HAP-1 (cell line): ENCODE data around the gene TMC3.

Source experiments
- DNase-seq, 2 experiments: peaks; one replicate each; pipeline ENCODE4 v3.0.0-alpha.2; 2016 to 2020; ENCODE audit warnings: low spot score in 2 of 2
- H3K27me3 ChIP-seq: fragments of 250-450 bp; sonication (Bioruptor Pico); 2 replicates; pipeline ENCODE4 v1.5.1; 2020; ENCODE audit warnings: low read depth, mild to moderate bottlenecking, moderate library complexity
- H3K36me3 ChIP-seq: fragments of 250-450 bp; sonication (Bioruptor Pico); replicated peaks from 2 replicates; pipeline ENCODE4 v1.5.1; 2020; ENCODE audit warnings: mild to moderate bottlenecking
- H3K4me1 ChIP-seq: fragments of 250-450 bp; sonication (Bioruptor Pico); 2 replicates; pipeline ENCODE4 v1.5.1; 2020; ENCODE audit warnings: mild to moderate bottlenecking
- H3K4me3 ChIP-seq: fragments of 250-450 bp; sonication (Bioruptor Pico); 2 replicates; pipeline ENCODE4 v1.5.1; 2020; ENCODE audit warnings: mild to moderate bottlenecking, moderate library complexity
- H3K9me3 ChIP-seq: fragments of 250-450 bp; sonication (Bioruptor Pico); 2 replicates; pipeline ENCODE4 v1.5.1; 2020; ENCODE audit warnings: mild to moderate bottlenecking, moderate library complexity
- in situ Hi-C: fragments of 300-500 bp; cut with MboI; formaldehyde crosslinking; loops from 3 replicates; pipeline ENCODE4 v1.14.3; 2020; ENCODE audit warnings: low sequenced_read_pairs, inconsistent platforms, mixed read lengths

TMC3 gene

DNA sequence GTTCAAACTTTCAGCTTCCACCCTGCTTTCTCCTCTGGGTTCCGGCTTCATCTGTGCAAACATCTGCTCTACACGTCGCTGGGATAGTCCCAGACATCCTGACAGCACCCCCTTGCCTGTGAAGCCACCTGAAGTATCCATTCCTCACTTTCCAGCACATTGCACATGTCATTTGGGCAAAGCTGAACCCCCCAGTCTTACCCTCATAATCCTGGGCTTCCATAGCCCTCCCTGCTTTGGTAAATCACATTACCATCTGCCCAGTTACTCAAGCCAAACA lies 92.6 kb downstream of the TMC3 start:
- in situ Hi-C loops, result no loop called here
- Histone ChIP-seq H3K9me3 (no peaks in the 10 kb centered on the region), H3K27me3 (peaks cover 40% of the 10 kb centered on the region), H3K36me3 (no peaks in the 10 kb centered on the region), H3K4me3 (no peak overlapping the region), H3K4me1 (no peaks in the 10 kb centered on the region)
- DNase-seq, result no peak
